ENCODE results near the gene ACTBL2.
A peak's percentile ranks its signal among the peaks of the same experiment; 100 is the strongest.
"Not testable (repeated sequence)": the region's sequence is repeated elsewhere in the genome, so short reads cannot be mapped to it uniquely, and the experiment has no call there.

Gene ACTBL2

GRCh38 chr5:57494104-57495098 is 11.8 kb upstream of the ACTBL2 start:
- DNase-seq, result peak; percentile 99

GRCh38 chr5:57493034-57493433 is 10.4 kb upstream of the ACTBL2 start:
- no peak for DNase-seq

- no peak for DNase-seq
These were observed 10.0 kb upstream of the ACTBL2 start for GRCh38 chr5:57492632-57493031.

- no peak for DNase-seq
These were observed 8.9 kb upstream of the ACTBL2 start for GRCh38 chr5:57491369-57491965.

GRCh38 chr5:57488215-57488955 is 5.8 kb upstream of the ACTBL2 start:
- DNase-seq, result peak; percentile 79

GRCh38 chr5:57486027-57486602 is 3.5 kb upstream of the ACTBL2 start:
- no peak for DNase-seq

GRCh38 chr5:57478826-57479225 is 3.8 kb downstream of the ACTBL2 start:
- DNase-seq, result peak; percentile 50

- DNase-seq, result no peak
These were observed 6.0 kb downstream of the ACTBL2 start for GRCh38 chr5:57476601-57477056.

GRCh38 chr5:57470339-57470738 is 12.3 kb downstream of the ACTBL2 start:
- no peak for DNase-seq

- peak; percentile 43 for DNase-seq
These were observed 14.0 kb downstream of the ACTBL2 start for GRCh38 chr5:57468481-57469163.

- peak; percentile 33 for DNase-seq
These were observed 16.1 kb downstream of the ACTBL2 start for GRCh38 chr5:57466544-57466943.

- DNase-seq, result not testable (repeated sequence)
These were observed 22.6 kb downstream of the ACTBL2 start for GRCh38 chr5:57460056-57460455.

GRCh38 chr5:57458443-57458842 is 24.2 kb downstream of the ACTBL2 start:
- no peak for DNase-seq

- DNase-seq, result no peak
These were observed 26.0 kb downstream of the ACTBL2 start for GRCh38 chr5:57456531-57457135.

- no peak for DNase-seq
These were observed 26.8 kb downstream of the ACTBL2 start for GRCh38 chr5:57455511-57456455.

- no peak for DNase-seq
These were observed 27.7 kb downstream of the ACTBL2 start for GRCh38 chr5:57454896-57455295.

- DNase-seq, result no peak
These were observed 28.9 kb downstream of the ACTBL2 start for GRCh38 chr5:57453728-57454127.

- no peak for DNase-seq
These were observed 29.7 kb downstream of the ACTBL2 start for GRCh38 chr5:57452885-57453284.

- DNase-seq, result peak; percentile 76
These were observed 31.4 kb downstream of the ACTBL2 start for GRCh38 chr5:57450991-57451876.

GRCh38 chr5:57448751-57449150 is 33.9 kb downstream of the ACTBL2 start:
- DNase-seq, result no peak
